ENCODE measurements around the gene TEX22. TPM values are rescaled to one million over a fixed set of nuclear protein-coding genes. Genes with fewer than 3 reads are reported as not detected.

The TEX22 gene
- total and polyA plus RNA-seq, 8 donors = 0.18 to 0.35 TPM; not detected in 6

DNA sequence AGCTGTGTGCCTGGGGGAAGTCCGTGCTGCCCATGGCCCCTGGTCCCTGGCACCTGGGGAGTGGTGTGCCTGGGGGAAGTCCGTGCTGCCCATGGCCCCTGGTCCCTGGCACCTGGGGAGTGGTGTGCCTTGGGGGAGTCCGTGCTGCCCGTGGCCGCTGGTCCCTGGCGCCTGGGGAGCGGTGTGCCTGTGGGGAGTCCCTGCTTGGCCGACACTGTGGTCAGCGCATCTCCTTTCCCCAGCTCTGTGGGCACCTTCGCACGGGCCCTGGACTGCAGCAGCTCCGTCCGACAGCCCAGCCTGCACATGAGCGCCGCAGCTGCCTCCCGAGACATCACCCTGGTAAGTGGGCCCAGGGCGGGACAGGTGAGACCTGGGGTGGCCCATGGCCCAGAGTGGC lies 61.8 kb downstream of the TEX22 start:
- peaks cover 57 to 89% (median 87%) of the 10 kb centered on the region in 4 donors for H3K36me3 ChIP-seq
- WGBS, 5 donors = 90 to 97% (median 95%) methylated on average over 4 to 17 of the region's 17 CpGs
- H3K9me3 ChIP-seq = no peaks in the 10 kb centered on the region
- no peak for DNase-seq
- no peaks in the 10 kb centered on the region for H3K27me3 ChIP-seq
- H3K4me1 ChIP-seq = no peaks in the 10 kb centered on the region
- no peak overlapping the region for H3K27ac ChIP-seq
- intact Hi-C loops (cut with DNase I; ENCODE audit: low total_unique reads) = no loop called here
- no peak overlapping the region for H3K4me3 ChIP-seq
- TF ChIP-seq POLR2A (IDR thresholded peaks at IDR 0.05) = no peak
- no peak for TF ChIP-seq EP300 (IDR thresholded peaks at IDR 0.05)
- TF ChIP-seq POLR2AphosphoS5 (IDR thresholded peaks at IDR 0.05) = no peak
- TF ChIP-seq, protein P1, sequence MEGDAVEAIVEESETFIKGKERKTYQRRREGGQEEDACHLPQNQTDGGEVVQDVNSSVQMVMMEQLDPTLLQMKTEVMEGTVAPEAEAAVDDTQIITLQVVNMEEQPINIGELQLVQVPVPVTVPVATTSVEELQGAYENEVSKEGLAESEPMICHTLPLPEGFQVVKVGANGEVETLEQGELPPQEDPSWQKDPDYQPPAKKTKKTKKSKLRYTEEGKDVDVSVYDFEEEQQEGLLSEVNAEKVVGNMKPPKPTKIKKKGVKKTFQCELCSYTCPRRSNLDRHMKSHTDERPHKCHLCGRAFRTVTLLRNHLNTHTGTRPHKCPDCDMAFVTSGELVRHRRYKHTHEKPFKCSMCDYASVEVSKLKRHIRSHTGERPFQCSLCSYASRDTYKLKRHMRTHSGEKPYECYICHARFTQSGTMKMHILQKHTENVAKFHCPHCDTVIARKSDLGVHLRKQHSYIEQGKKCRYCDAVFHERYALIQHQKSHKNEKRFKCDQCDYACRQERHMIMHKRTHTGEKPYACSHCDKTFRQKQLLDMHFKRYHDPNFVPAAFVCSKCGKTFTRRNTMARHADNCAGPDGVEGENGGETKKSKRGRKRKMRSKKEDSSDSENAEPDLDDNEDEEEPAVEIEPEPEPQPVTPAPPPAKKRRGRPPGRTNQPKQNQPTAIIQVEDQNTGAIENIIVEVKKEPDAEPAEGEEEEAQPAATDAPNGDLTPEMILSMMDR (IDR thresholded peaks at IDR 0.05) = no peak

DNA sequence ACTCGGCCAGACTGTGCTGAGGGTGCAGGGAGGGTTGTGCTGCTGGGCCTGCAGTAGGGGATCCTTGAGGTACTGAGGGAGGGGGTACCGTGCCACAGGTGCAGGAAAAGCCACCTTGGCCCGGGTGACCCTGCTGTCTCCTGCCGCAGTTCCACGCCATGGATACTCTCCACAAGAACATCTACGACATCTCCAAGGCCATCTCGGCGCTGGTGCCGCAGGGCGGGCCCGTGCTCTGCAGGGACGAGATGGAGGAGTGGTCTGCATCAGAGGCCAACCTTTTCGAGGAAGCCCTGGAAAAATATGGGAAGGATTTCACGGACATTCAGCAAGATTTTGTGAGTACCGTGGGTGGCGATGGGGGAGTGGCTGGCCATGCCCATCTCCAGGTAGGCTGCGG lies 62.3 kb downstream of the TEX22 start:
- intact Hi-C loops (cut with DNase I; ENCODE audit: low total_unique reads) = no loop called here
- Histone ChIP-seq H3K27ac (no peak overlapping the region), H3K36me3 (peaks cover 53 to 89% (median 87%) of the 10 kb centered on the region in 4 donors), H3K4me1 (no peaks in the 10 kb centered on the region), H3K9me3 (no peaks in the 10 kb centered on the region), H3K4me3 (no peak overlapping the region), H3K27me3 (no peaks in the 10 kb centered on the region)
- no peak for DNase-seq
- WGBS, 5 donors = 92 to 96% (median 94%) methylated on average over 16 to 17 of the region's 17 CpGs
- TF ChIP-seq, protein P1 (IDR thresholded peaks at IDR 0.05) = no peak
- TF ChIP-seq EP300 (IDR thresholded peaks at IDR 0.05) (no peak), POLR2A (IDR thresholded peaks at IDR 0.05) (no peak), POLR2AphosphoS5 (IDR thresholded peaks at IDR 0.05) (no peak)

DNA sequence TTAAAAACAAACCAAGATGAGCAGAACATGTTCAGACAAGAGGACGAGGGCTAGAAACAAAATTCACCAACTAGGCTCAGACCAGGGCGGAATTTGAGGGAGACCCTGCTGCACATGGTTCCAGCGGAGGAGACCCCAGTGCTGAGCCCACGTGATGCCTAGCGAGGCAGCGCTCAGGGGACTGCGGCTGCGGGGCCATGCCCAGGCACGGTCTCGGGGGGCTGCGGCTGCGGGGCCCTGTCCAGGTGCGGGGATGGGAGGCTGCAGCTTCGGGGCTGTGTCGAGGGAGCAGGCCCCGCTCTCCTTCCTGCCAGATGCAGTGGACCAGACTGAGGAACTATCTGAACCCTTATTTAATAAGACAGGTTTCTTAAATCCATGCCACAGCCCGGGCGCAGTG lies 63.6 kb downstream of the TEX22 start:
- peaks cover 0 to 5% (median 4%) of the 10 kb centered on the region in 4 donors for H3K4me1 ChIP-seq
- intact Hi-C loops (cut with DNase I; ENCODE audit: low total_unique reads) = no loop called here
- no peak overlapping the region for H3K27ac ChIP-seq
- TF ChIP-seq POLR2AphosphoS5 (IDR thresholded peaks at IDR 0.05) (no peak), EP300 (IDR thresholded peaks at IDR 0.05) (no peak), POLR2A (IDR thresholded peaks at IDR 0.05) (no peak)
- TF ChIP-seq, protein P1 (IDR thresholded peaks at IDR 0.05) = no peak
- no peak overlapping the region for H3K4me3 ChIP-seq
- no peaks in the 10 kb centered on the region for H3K27me3 ChIP-seq
- H3K9me3 ChIP-seq = no peaks in the 10 kb centered on the region
- WGBS, 5 donors = 92 to 97% (median 96%) methylated on average over 18 of the region's 18 CpGs
- no peak for DNase-seq
- peaks cover 45 to 89% (median 87%) of the 10 kb centered on the region in 4 donors for H3K36me3 ChIP-seq

Other genes with a start within 250 kb of the TEX22 start
- gene JAG2, start 229.8 kb upstream of the TEX22 start, total RNA-seq = 100 to 1,000 TPM in 1 of 5 donors, 10 to 100 TPM in 3, 1 to 10 TPM in 1; 8.0 to 117 (median 18.7) TPM
- gene JAG2, start 229.8 kb upstream of the TEX22 start, polyA plus RNA-seq = 10 to 100 TPM in 1 of 3 donors, 1 to 10 TPM in 2; 6.0 to 27.2 (median 7.5) TPM
- 10 to 100 TPM in 4 of 5 donors, not detected in 1; 15.2 to 62.6 (median 18.4) TPM for gene NUDT14, start 217.2 kb upstream of the TEX22 start, total RNA-seq
- gene NUDT14, start 217.2 kb upstream of the TEX22 start, polyA plus RNA-seq = 10 to 100 TPM; 26.6 to 51.7 (median 30.7) TPM
- 10 to 100 TPM; 13.4 to 53.6 (median 25.2) TPM for gene BTBD6, start 150.0 kb upstream of the TEX22 start, total RNA-seq
- 10 to 100 TPM; 47.1 to 55.0 (median 50.7) TPM for gene BTBD6, start 150.0 kb upstream of the TEX22 start, polyA plus RNA-seq
- gene BRF1, start 97.5 kb upstream of the TEX22 start, total RNA-seq = 100 to 1,000 TPM in 1 of 5 donors, 10 to 100 TPM in 4; 31.5 to 141 (median 42.6) TPM
- 10 to 100 TPM in 2 of 3 donors, 1 to 10 TPM in 1; 9.2 to 19.7 (median 19.4) TPM for gene BRF1, start 97.5 kb upstream of the TEX22 start, polyA plus RNA-seq
- 100 to 1,000 TPM in 3 of 5 donors, 10 to 100 TPM in 2; 33.6 to 209 (median 114) TPM for gene PACS2, start 83.8 kb upstream of the TEX22 start, total RNA-seq
- gene PACS2, start 83.8 kb upstream of the TEX22 start, polyA plus RNA-seq = 10 to 100 TPM; 23.4 to 49.8 (median 34.7) TPM
- 100 to 1,000 TPM in 2 of 5 donors, 10 to 100 TPM in 3; 49.8 to 183 (median 85.5) TPM for gene MTA1, start 21.3 kb downstream of the TEX22 start, total RNA-seq
- 10 to 100 TPM; 24.9 to 57.1 (median 40.3) TPM for gene MTA1, start 21.3 kb downstream of the TEX22 start, polyA plus RNA-seq
- gene CRIP2, start 76.3 kb downstream of the TEX22 start, total RNA-seq = 100 to 1,000 TPM in 1 of 5 donors, 10 to 100 TPM in 4; 36.0 to 135 (median 72.7) TPM
- gene CRIP2, start 76.3 kb downstream of the TEX22 start, polyA plus RNA-seq = 100 to 1,000 TPM in 1 of 3 donors, 10 to 100 TPM in 2; 68.5 to 127 (median 94.7) TPM
- gene CRIP1, start 88.3 kb downstream of the TEX22 start, total RNA-seq = 10 to 100 TPM in 3 of 5 donors, 1 to 10 TPM in 1, not detected in 1; 3.5 to 95.0 (median 23.9) TPM
- gene CRIP1, start 88.3 kb downstream of the TEX22 start, polyA plus RNA-seq = 100 to 1,000 TPM in 1 of 3 donors, 10 to 100 TPM in 2; 60.1 to 149 (median 99.0) TPM
- 100 to 1,000 TPM in 1 of 5 donors, 10 to 100 TPM in 2, 1 to 10 TPM in 2; 3.0 to 167 (median 44.9) TPM for gene TEDC1, start 92.7 kb downstream of the TEX22 start, total RNA-seq
- 10 to 100 TPM; 13.8 to 18.8 (median 17.1) TPM for gene TEDC1, start 92.7 kb downstream of the TEX22 start, polyA plus RNA-seq
- 1 to 10 TPM in 4 of 5 donors, not detected in 1; 1.3 to 8.2 (median 2.1) TPM for gene TMEM121, start 128.0 kb downstream of the TEX22 start, total RNA-seq
- gene TMEM121, start 128.0 kb downstream of the TEX22 start, polyA plus RNA-seq = 1 to 10 TPM in 2 of 3 donors, under 1 TPM in 1; 0.93 to 4.2 (median 1.2) TPM

All from stomach (tissue), 9 donors.